GM18909 (cell line): ENCODE results near the gene CDHR1.

ENCODE experiments used
- ATAC-seq: cut with Tn5 transposase; IDR thresholded peaks from one replicate; pipeline ENCODE4 v1.9.1; 2021; ENCODE audit warnings: mild to moderate bottlenecking; ENCODE audit not compliant: unreplicated experiment, poor library complexity

Gene CDHR1

DNA sequence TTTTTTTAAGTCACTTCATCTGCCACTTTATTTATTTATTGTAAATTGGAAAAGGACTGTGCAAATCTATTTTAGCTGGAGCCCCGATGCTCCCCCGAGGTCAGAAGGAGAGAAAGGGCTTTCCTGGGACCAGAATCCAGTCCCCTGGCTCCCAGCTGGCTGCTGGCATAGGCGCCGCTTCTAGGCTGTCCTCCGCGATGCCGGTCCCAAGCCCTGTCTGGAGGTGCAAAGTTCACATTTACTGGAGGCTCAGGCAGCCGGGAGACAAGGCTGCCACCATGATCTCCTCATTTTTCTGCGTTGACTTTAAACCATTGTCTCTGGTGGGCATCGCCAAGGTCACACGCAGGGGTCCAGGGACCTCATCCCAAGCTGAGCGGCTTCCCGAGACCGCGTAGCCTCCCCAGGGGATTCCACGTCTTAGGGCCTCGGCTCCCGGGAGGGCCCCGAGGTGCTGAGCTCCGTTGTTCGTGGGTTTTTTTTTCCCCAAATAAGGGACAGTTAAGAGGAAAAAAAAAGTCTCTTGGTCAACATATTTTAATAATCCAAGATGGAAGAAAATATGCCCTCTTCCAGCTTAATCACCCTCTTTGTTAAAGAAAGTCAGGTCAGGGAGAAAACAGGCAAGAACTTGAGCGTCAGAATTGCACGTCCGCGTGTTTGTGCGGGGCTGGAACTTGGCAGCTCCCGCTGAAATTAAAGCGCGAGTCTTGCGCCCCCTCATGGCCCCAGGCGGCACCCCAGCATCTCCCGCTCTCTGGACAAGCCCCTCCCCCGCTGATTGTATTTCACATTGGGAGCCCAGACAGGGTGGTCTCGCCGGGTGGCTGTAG is 62.4 kb downstream of the CDHR1 start:
- ATAC-seq = peak; percentile 67

DNA sequence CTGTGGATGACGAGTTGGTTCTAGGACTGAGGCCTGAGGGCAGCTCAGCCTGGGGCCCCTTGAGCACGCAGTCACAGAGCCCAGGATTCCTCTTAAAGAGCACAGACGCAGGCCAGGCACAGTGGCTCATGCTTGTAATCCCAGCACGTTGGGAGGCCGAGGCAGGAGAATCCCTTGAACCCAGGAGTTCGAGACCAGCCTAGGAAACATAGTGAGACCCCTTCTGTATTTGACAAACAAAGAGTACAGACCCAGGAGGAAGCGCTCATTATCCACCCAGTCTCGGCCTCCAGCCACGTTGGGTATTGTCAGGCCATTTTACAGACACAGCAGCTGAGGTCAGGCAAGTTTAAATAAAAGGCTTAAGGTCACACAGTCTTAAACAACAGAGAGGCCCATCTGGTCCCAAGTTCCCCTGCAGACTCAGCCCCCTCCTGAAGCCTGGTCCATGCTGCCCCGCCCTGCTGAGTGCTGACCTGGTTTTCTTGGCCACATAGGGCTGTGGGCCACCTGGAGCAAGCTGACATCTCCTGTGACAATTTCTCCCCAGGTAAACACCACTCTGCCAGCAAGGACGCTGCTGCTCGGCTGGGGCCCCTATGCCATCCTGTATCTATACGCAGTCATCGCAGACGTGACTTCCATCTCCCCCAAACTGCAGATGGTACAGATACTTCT is 63.1 kb downstream of the CDHR1 start:
- ATAC-seq = no peak

DNA sequence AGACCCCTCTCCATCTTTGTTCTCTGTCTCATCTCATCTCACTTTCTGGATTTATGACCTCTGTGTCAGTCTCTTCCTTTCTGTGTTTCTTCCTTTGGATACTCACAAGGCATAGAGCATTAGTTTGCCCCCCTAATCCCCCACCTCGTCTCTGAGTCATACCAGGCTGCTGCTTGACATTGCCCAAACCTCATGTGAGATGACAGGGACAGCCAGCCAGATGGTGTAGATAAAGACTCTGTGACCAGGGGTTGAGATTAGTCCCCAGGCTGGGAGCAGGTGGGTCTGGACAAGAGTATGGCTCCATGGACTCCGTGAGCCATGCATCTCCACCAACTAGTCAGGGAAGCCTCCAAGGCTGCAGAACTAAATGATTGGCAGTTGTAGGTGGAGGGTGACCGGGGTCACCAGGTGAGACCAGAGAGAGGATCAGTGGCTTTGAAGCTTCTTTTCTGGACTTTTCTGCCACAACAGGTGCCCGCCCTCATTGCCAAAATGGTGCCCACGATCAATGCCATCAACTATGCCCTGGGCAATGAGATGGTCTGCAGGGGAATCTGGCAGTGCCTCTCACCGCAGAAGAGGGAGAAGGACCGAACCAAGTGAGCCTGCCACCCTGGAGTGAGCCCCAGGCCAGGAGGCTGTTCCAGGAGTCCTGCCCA is 63.8 kb downstream of the CDHR1 start:
- no peak for ATAC-seq

DNA sequence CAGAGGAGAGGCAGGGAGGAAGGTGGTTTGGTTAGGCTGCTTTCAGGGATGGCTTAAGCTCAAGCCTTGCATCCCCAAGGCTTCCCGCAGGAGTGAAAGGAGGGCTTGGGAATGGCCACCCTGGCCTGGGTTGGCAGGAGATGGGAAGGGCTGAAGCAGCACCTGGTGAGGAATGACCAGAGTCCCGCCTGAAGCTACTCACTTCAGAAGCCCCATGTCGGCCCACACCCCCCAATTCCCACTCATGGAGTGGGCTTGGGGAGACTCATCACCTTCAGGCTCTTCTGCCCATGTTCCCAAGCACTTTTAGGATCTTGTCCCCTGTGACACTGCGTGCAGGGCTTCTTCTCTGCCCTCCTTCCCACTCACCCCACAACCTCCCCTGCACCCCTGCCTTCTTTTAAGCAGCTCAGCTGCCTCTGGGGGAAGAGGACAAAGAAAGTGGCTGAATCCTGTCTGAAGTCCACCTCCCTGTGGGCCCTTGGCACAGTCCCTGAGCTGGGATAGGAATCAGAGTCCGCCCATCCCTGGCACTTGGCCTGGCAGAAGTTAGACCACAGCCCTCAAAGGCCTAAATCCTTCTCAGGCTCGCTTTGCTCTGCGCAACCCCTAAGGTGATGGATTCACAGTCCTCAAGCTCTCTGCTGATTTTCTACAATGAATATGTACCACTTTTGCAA is 67.0 kb downstream of the CDHR1 start:
- ATAC-seq = no peak

DNA sequence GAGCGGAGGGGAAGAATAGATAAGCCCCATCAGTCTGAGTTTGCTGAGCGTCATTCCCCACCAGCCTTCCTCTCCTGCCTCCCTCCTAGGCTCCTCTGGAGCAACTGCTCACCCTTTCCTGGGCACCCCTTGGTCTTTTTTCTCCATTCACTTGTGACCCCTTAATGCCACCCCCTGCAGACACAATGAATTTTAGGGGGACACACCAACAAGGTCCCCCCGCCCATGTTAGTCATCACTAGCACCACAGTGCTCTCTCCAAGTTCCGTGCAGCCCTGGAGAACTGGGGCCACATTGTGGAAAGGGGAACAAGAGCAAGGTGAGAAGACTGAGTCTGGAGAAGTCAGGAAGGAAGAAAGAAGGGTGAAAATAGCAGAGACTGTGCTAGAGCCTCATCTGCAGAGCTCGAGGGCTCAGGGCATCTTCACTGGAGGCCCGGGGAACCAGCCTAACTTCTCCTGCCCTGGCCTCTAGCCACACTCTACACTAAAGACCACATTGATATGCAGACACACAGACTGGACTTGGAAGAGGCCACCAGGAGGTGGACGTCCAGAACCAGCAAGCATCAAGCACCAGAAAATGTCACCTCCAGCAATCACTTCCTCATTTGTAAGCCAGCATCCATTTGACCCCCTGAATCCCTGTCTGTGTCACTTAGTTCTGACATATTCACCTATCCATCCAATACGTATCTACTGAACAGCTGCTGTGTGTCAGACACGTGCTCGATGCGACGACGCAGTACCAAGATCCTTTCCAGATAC is 68.0 kb downstream of the CDHR1 start:
- ATAC-seq = no peak

DNA sequence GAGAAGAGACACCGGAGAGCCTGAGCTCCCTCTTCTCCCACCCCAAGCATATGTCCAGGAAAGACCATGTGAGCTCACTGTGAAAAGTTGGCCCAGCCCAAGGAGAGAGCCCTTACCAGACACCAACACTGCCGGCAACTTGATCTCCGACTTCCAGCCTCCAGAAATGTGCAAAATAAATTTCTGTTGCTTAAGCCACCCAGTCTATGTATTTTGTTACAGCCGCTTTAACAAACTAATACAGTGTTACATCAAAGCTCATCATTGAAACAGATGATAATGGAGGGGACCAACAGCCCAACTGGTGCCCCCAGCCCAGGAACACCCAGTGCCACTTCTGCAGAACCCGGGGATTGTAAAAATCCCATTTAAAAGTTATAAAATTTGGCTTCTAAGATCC is 69.4 kb downstream of the CDHR1 start:
- ATAC-seq = no peak

DNA sequence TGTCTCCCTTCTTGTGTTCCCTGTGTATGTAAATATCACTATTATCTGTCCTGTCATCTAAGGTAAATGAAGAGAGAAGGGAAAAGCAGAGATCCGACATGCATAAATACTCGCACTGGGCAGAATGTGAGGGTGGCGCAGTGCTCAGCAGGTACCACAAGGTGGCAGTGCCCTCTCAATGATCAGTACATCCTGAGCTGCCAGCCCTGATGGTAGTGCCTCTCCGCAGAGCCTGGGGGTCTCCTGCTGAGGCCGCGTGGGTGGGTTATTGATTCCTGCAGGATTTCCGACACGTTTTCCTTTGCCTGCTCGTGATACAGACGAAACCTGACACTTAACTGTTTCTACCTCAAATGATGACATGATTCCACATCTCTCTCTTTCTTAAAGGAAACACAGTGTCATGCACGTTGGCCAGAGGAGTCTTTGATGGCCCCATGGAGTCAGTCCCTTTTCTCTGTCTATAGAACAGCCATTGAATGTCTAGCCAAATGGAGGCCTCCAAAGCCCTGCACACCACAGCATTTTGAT is 70.3 kb downstream of the CDHR1 start:
- peak; percentile 97 for ATAC-seq

DNA sequence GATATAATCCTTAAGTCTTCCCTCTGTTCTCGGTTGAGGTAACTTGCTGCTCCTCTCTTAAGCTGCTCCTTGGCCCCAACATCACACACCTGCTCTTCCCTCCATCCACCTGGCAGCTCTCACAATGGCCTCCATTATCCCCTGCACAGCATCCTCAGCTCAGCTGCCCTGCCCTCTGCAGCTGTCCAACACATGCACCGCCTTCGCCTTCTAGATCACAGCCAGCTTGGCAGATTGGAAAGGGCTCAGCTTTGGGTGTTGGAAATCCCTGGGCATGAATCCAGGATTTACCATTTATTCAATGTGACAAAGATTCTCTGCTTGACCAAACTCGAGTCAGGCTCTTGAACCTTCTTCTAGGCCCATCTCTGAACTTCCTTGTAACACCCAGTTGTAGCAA is 71.1 kb downstream of the CDHR1 start:
- ATAC-seq = no peak

DNA sequence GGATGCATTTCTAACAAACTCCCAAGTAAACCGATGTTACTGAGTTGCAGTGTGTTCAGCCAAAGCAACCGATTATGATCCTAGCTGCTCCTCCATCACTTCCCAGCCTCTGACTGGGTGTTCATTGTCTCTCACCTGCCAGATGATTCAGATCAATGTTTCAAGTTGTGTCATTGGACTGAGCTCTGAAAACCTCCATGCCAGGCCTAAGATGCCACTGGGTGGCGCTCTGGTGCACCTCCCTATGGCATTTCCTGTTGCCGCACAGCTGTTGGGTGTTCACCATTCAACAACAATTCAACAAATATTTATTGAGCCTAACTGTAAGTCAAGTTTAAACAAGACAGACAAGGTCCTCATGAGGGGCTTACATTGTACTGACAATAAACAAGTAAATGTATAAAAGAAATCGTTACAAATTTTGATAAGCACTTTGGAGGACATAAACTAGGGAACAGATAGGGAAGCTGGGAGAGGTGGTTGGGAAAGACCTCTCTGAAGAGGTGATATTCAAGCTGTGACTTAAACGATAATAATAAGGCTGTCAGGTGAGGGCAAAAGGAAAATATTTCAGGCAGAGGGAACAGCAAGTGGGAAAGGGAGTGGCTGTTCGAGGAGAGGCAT is 73.3 kb downstream of the CDHR1 start:
- ATAC-seq = no peak

DNA sequence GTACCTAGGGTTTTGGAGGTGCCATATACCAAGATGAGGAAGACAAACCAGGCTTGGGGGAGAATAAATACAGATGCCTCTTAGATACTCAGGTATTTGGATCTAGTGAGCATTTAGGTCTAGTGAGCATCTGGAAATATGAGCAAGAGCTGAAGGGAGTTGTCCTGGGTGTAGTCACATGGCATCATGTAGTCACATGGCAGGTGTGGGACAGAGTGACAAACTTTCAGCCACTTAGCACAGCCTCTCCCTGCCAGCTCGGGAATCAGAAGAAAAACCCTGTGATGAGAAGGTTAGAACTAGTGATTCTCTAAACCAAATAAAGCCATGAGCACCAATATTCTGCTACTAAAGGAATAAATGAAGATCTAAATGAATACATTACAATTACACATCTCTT is 74.8 kb downstream of the CDHR1 start:
- ATAC-seq = no peak
